ENCODE measurements around the gene ACSL1. TPM values are rescaled to one million over a fixed set of nuclear protein-coding genes. Genes with fewer than 3 reads are reported as not detected.
"Not testable (repeated sequence)": the region's sequence is repeated elsewhere in the genome, so short reads cannot be mapped to it uniquely, and the experiment has no call there.

Gene ACSL1
- total RNA-seq, 1 donor from 2014 or later = 18.0 TPM

- no peaks in the 10 kb centered on the region for H3K36me3 Mint-ChIP-seq
- peak overlapping the region; percentile 98 for H3K27ac Mint-ChIP-seq
- peak; percentile 38 to 71 for DNase-seq (ENCODE audit: low spot score in 2 of 2, unreplicated experiment in 2 of 2)
- no peak overlapping the region for H3K4me3 Mint-ChIP-seq
- H3K27me3 Mint-ChIP-seq (ENCODE audit: low read depth) = no peaks in the 10 kb centered on the region
- H3K4me1 Mint-ChIP-seq = peaks cover 43% of the 10 kb centered on the region
- no peaks in the 10 kb centered on the region for H3K9me3 Mint-ChIP-seq
- peak; percentile 77 for TF ChIP-seq CTCF (IDR thresholded peaks at IDR 0.05; ENCODE audit: unreplicated experiment)
Measured at GRCh38 chr4:184745831-184746795, 79.7 kb downstream of the ACSL1 start.

- Mint-ChIP-seq H3K4me3 (no peak overlapping the region), H3K36me3 (no peaks in the 10 kb centered on the region), H3K9me3 (no peaks in the 10 kb centered on the region), H3K27me3 (ENCODE audit: low read depth) (no peaks in the 10 kb centered on the region), H3K27ac (no peak overlapping the region), H3K4me1 (peaks cover 35% of the 10 kb centered on the region)
- no peak for TF ChIP-seq CTCF (IDR thresholded peaks at IDR 0.05; ENCODE audit: unreplicated experiment)
- no peak for DNase-seq (ENCODE audit: low spot score in 2 of 2, unreplicated experiment in 2 of 2)
Measured at GRCh38 chr4:184744236-184744635, 81.5 kb downstream of the ACSL1 start.

GRCh38 chr4:184743650-184744049 lies 82.1 kb downstream of the ACSL1 start:
- H3K4me3 Mint-ChIP-seq = no peak overlapping the region
- peaks cover 29% of the 10 kb centered on the region for H3K4me1 Mint-ChIP-seq
- no peaks in the 10 kb centered on the region for H3K36me3 Mint-ChIP-seq
- no peak for DNase-seq (ENCODE audit: low spot score in 2 of 2, unreplicated experiment in 2 of 2)
- H3K27me3 Mint-ChIP-seq (ENCODE audit: low read depth) = no peaks in the 10 kb centered on the region
- TF ChIP-seq CTCF (IDR thresholded peaks at IDR 0.05; ENCODE audit: unreplicated experiment) = no peak
- no peak overlapping the region for H3K27ac Mint-ChIP-seq
- H3K9me3 Mint-ChIP-seq = no peaks in the 10 kb centered on the region

- not testable (repeated sequence) for H3K9me3 Mint-ChIP-seq; H3K4me3 Mint-ChIP-seq; H3K27ac Mint-ChIP-seq; H3K27me3 Mint-ChIP-seq (ENCODE audit: low read depth); DNase-seq (ENCODE audit: low spot score in 2 of 2, unreplicated experiment in 2 of 2); H3K36me3 Mint-ChIP-seq
- peaks cover 10% of the 10 kb centered on the region for H3K4me1 Mint-ChIP-seq
Measured at GRCh38 chr4:184741651-184742050, 84.1 kb downstream of the ACSL1 start.

GRCh38 chr4:184740980-184741391 lies 84.8 kb downstream of the ACSL1 start:
- no peak for TF ChIP-seq CTCF (IDR thresholded peaks at IDR 0.05; ENCODE audit: unreplicated experiment)
- no peaks in the 10 kb centered on the region for H3K9me3 Mint-ChIP-seq
- no peak overlapping the region for H3K4me3 Mint-ChIP-seq
- no peak overlapping the region for H3K27ac Mint-ChIP-seq
- H3K27me3 Mint-ChIP-seq (ENCODE audit: low read depth) = no peaks in the 10 kb centered on the region
- DNase-seq (ENCODE audit: low spot score in 2 of 2, unreplicated experiment in 2 of 2) = no peak
- no peaks in the 10 kb centered on the region for H3K36me3 Mint-ChIP-seq
- peaks cover 4% of the 10 kb centered on the region for H3K4me1 Mint-ChIP-seq

- H3K4me1 Mint-ChIP-seq; DNase-seq (ENCODE audit: low spot score in 2 of 2, unreplicated experiment in 2 of 2); H3K9me3 Mint-ChIP-seq; H3K36me3 Mint-ChIP-seq; H3K27ac Mint-ChIP-seq; H3K27me3 Mint-ChIP-seq (ENCODE audit: low read depth); H3K4me3 Mint-ChIP-seq: not testable (repeated sequence)
Measured at GRCh38 chr4:184739575-184739974, 86.2 kb downstream of the ACSL1 start.

Data from mesothelial cell of epicardium (in vitro differentiated cells).